GM18909 (cell line): Measurements from ENCODE around the gene CFAP20DC.
"Not testable (repeated sequence)": the region's sequence is repeated elsewhere in the genome, so short reads cannot be mapped to it uniquely, and the experiment has no call there.

Source experiments
- ATAC-seq: cut with Tn5 transposase; IDR thresholded peaks from one replicate; pipeline ENCODE4 v1.9.1; 2021; ENCODE audit warnings: mild to moderate bottlenecking; ENCODE audit not compliant: unreplicated experiment, poor library complexity

The CFAP20DC gene

DNA sequence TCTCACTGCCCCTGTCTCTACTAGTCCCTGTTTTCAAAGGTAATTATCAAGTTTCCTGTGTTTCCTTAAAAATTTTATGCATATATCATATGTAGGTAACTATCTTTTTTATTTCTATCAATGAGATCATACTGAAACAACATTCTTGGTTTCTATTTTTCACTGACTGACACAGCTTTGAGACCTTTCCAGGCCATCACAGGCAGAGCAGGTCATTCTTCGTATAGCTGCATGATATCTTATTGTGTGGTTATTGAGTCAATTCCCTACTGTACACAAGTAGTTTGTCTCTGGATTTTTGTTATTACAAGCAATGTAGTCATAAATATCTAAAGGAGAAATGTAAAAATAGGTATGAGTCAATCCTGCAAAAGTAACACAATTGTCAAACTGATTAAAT is 169.6 kb downstream of the CFAP20DC start:
- ATAC-seq: no peak

DNA sequence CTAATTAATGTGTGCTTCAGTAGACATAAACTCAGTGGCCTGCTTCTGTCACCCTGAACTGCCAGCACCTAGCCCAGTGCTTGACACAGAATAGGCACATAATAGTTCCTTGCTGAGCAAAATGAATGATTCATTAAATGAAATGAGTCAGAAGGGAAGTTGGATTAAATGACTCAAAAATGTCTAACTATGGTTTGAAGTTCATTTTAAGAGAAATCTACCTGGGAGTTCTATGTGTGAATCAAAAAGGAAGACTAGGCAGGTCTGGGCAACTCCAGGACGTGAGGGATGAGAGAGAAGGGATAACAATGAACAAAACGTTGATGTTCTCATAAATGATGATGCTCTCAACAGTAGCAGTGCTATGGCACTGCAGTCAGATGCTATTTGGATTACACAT is 175.0 kb downstream of the CFAP20DC start:
- ATAC-seq: peak; percentile 88

DNA sequence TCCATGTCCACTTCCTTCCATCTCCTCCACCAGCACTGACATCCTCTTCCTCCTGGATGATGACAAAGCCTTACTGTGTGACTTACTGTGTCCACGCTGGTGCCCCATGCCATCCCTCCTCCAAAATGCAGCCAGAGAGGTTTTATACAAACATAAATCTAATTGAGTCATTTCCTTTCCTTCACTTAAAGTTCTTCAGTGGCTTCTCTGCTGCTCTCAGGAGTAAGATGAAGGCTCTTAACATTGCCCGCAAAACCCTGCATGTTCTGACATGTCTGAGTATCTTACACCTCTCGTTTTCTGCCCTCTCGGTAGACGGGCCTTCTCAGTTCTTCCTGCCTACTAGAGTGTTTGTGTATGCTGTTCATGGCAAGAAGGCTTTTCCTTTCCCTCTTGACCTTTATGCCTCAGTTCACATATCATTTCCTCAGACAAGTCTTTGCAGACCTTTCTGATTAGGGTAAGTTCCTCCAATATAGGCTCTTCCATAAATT is 175.5 kb downstream of the CFAP20DC start:
- peak; percentile 71 for ATAC-seq

DNA sequence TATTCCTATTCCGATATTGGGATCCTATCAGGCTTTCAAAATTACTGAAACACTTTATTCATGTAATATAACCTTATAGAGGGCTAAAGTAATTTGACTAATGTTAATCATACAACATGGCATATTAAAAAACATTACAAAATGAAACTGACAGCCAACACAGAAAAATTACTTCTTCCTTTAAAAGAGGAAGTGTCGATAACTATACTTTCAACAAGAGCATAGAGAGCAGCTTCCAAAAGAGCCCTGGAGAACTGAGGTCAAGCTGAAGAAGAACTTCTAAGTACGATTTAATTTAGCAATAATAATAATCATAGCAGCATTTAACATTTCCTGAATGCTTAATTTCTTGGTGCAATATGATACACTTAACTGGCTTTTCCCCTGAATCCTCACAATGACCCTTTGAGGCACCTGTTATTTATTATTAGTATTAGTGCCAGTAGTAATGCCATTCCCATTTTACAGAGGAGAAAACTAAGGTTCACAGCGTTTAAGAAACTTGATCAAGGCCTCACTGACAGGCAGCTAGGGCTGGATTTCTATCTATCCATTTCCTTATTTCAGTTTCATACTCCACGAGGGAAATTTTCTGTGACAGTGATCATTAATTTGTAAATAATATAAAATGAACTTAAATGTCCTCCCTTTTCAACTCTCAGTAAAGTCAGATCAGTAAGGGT is 181.6 kb downstream of the CFAP20DC start:
- no peak for ATAC-seq

DNA sequence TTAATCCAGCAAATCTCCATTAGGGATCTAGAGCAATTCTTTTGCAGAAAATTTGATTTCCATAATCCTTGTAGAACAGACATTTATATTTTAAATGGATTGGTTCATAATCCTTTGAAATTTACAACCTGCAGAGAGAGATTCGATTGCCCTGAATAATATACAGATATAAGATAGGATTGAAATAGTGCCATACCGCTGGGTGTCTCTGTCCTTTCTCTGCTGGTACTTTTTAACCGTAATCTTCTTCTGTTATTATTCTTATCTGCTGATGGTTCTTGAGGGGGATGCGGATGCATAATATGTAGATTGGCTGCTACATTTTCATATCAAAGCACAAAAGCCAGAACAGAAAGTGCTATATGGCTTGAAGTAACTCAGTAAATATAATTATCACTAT is 182.2 kb downstream of the CFAP20DC start:
- ATAC-seq: no peak

DNA sequence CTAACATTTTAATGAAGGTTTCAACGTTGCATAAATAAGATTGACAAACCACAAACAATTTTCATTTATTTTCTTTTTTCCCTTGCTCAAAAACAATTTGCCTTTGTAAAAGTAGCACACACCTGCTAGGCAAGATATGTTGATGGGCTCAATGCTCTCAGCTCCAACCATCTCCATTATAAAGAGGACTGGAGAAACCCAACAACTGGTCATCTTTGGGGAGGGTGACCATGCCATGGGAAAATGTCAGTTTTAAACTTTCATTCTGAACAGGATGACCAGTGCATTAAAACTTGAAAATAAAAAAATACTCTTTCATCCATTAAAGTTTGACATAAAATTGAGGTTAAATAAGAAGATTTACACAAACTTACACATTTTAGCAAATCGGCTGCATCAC is 183.7 kb downstream of the CFAP20DC start:
- ATAC-seq: no peak

DNA sequence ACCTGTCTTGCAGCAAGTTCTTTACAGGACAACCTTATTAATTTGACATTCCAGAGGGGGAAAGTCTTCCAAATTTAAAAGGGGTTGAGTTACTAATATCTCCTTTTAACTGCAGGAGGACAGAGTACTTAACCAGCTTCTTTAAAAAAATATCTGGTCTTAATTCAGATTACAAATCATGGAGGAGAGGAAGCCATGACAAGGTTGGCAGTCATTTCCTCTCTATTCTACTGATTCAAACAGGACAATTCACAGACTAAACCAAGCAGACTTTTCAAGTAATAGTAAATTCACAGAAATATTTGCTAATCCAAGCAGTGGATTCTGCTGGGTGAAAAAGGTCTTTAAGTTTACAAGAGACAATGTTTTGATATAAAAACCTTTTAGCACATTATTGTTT is 185.3 kb downstream of the CFAP20DC start:
- ATAC-seq: no peak

DNA sequence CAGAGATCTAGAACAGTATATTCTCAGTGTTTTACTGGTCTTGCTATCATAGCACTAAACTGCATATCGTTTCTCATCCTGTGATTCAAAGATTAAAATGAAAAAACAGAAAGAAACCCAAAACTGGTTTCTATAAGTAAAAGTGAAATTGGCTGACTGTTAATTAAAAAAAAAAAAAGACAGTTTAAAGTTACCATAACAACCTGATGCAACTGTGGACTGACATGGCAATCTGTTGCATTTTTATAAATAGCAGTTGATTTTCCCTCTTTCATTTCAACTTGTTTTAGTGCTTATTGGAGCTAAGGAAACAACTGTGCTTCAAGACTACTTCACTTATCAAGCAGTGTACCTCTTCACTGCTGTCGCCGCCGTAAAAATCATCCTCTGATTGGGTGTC is 186.6 kb downstream of the CFAP20DC start:
- ATAC-seq: no peak

DNA sequence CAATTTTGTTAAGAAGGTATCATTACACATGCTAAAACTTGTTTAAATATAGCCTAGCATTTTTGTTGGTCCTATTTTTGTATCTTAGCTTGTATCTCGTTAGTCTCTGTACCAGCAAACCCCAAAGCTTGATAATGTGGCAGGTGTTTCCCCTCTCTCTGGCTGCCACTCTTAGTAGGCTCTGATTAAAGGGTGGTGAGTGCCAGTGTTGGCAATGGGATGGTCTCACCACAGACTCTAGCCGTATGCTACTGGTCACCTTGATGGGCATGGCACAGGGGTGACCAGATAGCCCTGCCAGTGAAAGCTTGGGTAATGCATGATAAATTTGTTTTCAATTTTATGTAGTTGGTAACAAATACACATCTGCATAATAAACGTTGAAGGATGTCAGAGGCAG is 188.3 kb downstream of the CFAP20DC start:
- no peak for ATAC-seq

DNA sequence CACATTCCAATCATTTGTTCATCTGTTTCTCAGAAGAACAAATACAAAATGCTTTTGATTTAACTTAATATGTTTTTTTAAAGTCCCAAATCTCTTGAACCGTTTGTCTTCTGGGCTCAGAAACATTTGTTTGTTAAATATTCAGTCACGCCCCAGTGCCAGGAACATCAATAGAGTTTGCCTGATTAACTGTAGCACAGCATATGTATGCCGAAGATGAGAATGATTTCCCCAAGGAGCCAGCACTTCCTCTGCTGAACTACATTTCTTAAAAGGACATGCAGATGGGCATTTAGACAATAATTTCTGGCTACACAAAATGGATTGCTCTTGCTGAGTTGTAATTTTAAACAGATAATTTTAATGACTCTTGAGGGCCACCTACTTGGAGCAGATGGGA is 191.7 kb downstream of the CFAP20DC start:
- no peak for ATAC-seq

DNA sequence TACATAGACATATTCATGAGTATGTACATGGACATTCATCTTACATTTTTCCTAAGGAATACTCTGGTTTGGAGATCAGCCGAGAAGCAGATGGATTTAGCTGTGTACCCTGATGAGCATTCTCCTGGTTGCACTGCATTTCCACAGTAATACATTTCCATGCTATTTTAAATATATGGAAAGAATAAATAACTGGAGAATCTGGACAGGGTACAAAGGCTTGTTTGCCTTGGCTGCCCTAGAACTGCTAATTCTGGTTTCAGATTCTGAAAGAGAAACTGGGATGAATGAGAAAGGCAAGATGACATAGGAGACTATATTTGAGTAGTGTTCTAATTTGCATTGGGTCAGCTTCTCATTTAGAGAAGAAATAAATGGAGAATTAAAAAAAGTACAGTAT is 192.4 kb downstream of the CFAP20DC start:
- ATAC-seq: no peak

DNA sequence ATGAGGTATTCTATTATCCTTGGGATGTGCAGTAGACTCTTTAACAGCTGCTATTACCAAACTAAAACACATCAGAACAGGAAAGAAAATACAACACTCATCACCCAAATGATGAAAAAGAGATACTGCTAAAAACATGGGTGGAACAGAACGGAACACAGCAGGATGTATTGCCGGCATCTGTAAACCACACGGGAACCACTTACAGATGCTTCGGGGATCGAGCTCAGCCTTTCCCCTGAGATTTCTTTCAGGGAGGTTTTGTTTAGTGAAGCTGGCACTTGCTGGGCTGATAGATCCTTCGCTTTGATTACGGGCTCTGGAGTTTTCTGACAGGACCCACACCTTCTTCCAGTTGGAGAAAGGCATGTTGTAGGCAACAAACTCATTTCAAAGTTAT is 201.0 kb downstream of the CFAP20DC start:
- no peak for ATAC-seq

DNA sequence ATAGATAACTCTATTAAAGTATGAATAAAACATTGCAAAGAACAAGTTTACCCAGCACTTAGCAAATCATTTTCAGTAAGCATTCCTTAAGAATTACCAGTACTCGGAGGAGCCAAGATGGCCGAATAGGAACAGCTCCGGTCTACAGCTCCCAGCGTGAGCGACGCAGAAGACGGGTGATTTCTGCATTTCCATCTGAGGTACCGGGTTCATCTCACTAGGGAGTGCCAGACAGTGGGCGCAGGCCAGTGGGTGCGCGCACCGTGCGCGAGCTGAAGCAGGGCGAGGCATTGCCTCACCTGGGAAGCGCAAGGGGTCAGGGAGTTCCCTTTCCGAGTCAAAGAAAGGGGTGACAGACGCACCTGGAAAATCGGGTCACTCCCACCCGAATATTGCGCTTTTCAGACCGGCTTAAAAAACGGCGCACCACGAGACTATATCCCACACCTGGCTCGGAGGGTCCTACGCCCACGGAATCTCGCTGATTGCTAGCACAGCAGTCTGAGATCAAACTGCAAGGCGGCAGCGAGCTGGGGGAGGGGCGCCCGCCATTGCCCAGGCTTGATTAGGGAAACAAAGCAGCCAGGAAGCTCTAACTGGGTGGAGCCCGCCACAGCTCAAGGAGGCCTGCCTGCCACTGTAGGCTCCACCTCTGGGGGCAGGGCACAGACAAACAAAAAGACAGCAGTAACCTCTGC is 207.6 kb downstream of the CFAP20DC start:
- ATAC-seq: not testable (repeated sequence)

DNA sequence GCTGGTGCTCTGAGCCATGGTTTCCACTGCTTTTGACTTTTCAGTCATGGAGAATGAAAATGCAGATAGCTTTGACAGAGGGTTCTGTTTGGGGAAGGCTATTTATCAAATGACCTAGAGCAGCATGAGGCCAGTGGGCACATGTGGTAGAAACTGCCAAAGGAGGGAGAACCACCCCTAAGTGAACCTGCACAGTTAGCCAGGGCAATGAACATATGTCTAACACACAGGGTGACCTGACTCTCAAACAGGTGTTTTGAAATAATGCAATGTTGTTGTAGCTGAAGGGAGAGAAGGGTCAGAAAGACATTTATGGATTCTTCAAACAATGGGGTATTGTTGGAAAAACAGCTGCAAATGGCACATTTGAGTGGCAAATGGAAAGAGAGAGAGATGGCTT is 208.9 kb downstream of the CFAP20DC start:
- no peak for ATAC-seq

DNA sequence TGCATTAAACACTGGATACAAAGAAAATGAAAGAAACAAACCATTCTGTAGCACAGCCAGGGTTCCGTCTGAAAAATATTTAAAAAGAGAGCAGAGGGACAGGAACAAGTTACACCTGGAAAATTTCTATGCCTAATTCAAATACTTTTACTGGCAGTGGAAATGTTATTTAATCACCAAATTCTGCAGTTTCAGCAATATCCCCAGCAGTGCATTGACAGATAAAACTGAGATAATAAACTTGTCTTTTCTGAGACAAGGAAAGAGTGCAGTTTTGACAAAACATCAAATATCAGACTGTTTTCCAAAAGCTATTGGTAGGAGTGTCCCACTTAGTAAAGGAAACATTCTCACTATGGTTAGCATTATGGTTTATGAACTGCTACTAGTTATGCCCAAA is 209.9 kb downstream of the CFAP20DC start:
- ATAC-seq: no peak

DNA sequence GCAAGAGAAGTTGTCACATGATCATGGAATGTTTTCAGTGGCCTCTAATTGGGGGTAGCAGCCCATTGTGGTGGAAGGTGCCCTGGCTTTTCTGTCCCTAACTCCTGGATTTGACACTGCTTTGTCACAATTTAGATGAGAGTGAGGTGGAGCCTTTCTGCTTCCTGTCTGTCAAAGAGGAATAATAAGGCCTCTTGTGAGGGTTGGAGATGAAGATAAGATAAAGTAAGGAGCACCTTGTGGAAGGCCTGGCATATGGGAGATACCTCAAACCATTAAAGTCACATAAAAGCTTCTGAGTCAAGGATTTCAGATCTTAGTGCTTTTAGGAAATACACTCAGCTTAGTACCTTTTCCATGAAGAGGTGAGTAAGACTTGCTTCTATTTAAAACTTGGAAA is 210.6 kb downstream of the CFAP20DC start:
- no peak for ATAC-seq

DNA sequence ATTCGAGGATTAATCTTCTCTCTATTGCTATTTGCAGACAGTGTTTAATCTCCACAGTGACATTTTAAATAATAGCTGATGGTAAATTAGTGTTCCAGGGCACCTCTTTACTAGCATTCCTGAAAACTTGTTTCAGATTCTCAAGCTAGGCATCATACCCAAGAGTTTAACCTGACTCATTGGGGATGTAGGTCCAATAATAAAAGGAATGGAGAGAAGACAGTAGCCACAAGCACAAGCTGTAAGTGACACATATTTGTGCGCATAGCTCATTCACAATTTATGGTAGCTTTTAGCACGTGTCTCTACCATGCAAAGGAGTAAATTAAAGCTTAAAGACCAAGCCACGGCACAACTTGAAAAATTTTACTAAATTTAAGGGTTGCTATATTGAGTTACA is 212.0 kb downstream of the CFAP20DC start:
- ATAC-seq: no peak

DNA sequence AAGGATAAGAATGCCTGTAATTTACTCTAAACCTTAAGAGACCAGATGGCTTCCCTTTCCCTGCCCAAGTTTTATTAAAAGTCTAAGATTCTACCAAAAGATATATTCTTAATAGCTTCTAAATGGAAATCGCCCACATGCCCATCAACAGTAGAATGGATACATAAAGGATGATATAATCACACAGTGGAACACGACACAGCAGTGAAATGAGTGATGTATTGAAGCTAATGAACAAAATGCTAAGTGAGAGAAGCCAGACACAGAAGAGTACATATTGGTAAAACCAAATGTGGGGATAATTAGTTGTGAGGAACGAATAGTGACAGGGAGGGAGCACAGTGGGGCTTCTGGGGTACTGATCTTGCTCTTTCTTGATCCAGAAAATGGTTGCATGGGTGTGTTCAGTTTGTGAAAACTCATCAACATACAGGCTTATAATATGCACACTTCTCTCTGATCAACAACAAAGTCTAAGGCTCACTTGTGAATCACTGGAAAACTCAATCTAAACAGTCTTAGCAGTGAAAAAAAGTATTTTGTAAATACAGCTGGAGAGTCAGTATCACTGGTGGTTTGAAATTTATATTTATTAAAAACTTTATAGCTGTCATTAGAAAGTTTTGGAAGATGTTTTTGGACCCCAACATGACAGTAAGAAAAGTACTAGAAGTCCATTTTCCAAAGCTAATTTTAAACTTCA is 212.5 kb downstream of the CFAP20DC start:
- ATAC-seq: no peak

DNA sequence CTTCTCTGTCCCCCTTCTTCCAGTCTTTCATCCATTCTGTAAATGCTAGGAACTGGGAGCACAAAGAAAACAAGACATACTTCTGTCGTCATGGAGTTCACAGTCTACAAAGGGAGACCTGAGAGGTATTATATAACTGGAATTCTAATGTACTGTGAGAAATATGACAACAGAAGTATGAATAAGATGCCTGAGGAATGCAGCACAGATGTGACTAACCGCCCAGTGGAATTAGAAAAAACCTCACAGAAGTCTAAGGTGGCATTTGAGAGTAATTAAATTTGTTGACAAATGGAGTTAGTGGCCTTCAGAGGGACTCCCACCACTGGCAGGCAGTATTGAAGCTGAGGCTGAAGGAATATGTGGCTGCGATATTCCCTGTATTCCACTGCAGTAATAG is 214.7 kb downstream of the CFAP20DC start:
- no peak for ATAC-seq

DNA sequence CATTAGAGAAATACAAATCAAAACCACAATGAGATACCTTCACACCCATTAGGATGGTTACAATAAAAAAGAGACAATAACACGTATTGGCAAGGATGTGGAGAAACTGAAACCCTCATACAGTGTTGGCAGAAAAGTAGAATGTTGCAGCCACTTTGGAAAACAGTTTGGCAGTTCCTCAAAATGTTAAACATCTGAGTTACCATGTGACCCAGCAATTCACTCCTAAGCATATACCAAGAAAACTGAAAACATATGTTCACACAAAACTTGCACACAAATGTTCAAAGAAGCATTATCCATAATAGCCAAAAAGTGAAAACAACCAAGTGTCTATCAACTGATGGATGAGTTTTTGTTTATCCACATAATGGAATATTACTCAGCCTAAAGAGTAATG is 216.3 kb downstream of the CFAP20DC start:
- ATAC-seq: no peak

DNA sequence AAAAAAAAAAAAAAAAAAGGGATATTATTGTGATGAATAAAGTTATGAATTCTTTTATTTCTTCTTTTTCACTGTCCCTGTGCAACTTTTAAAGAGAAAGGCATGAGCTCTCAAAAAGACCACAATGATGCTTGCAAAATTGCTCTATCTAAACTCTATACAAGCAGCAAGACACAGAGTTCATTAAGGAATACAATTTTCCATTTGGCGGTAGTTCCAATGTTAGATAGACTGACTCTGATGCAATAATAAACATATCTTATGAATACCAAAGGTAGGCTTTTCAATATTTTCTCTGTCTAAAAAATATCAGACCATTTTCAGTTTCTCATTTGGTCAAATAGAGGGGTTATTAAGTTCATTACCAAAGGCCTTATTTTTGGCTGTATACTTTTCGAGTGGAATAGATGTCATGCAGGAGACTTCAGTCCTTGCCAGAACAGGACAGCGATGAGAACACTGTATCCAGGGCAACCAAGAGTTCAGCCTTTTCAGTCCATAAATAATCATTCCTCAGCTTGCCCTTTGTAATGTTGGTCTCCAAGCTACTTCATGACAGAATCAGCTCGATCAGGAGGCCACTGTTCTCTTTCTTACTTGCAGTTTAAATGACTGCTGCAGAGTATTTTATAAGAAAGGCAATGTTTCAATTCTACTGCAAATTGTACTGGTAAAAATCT is 220.4 kb downstream of the CFAP20DC start:
- no peak for ATAC-seq
